Panc1 (cell line): ENCODE data around the gene HOMER1.

Experiments
- CTCF ChIP-seq: fragments of 450-650 bp; IDR thresholded peaks from 2 replicates; pipeline ENCODE4 v1.5.1; 2017; ENCODE audit warnings: mild to moderate bottlenecking
- POLR2AphosphoS5 ChIP-seq: IDR thresholded peaks from 2 replicates; pipeline ENCODE4 v1.6.1; 2012; ENCODE audit warnings: mild to moderate bottlenecking, low read depth, low read length, moderate library complexity
- REST ChIP-seq, 2 experiments: IDR thresholded peaks; 2 replicates each; pipeline ENCODE4 v1.6.1; 2011 to 2012; ENCODE audit warnings: low read depth in 2 of 2, control low read depth in 1 of 2, low read length in 1 of 2, mild to moderate bottlenecking in 1 of 2, moderate library complexity in 1 of 2; ENCODE audit not compliant: insufficient read depth in 1 of 2
- SIN3A ChIP-seq: IDR thresholded peaks from 2 replicates; pipeline ENCODE4 v1.6.1; 2012; ENCODE audit warnings: low read depth, mild to moderate bottlenecking, low read length, moderate library complexity, borderline replicate concordance; ENCODE audit not compliant: insufficient read depth

DNA sequence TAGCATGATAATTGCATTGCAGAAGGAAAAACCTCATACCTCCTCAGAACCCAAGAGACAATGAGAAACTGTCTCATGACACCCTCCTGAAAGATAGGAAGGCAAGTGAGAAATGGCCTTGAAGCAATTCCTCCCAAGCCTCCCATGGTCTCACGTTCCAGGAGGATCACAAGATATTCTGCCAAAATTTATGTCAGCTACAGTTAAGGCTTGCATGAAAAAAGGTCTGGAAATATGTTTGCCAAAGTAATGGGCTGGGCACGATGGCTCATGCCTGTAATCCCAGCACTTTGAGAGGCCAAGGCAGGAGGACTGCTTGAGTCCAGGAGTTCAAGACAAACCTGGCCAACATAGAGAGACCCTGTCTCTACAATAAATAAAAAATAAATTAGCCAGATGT is 12.6 kb upstream of the HOMER1 start:
- TF ChIP-seq CTCF (no peak), REST (IDR thresholded peaks at IDR 0.05; ENCODE audit: insufficient read depth in 1 of 2, low read depth in 2 of 2, low read length in 1 of 2) (no peak), POLR2AphosphoS5 (no peak), SIN3A (no peak)
